ENCODE data around the gene RBBP8. TPM values are rescaled to one million over a fixed set of nuclear protein-coding genes. Genes with fewer than 3 reads are reported as not detected.

Gene RBBP8
- total RNA-seq, 2 experiments from 2014 or later = 1.2 to 2.5 TPM

DNA sequence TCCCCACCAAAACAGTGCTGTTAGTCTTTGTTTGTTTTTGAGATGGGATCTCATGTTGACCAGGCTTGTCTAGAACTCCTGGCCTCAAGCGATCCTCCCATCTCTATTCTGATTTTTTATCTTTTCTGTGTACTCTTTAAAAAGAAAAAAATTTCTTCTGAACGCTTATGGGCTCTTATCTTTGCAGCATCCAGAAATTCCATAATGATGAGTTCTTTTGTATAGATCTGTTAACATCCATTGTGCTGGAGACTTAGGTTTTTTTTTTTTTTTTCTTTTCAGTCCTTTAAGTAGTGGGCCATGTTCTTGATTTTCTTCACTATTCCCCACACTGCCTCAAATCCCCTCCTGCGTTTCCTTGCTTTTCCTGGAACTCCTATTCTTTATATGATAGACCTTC is 31.0 kb downstream of the RBBP8 start:
- Histone ChIP-seq H3K27me3 (ENCODE audit: control insufficient read depth in 1 of 2, insufficient read depth in 2 of 2, low read length in 2 of 2) (no peaks in the 10 kb centered on the region), H3K4me3 (ENCODE audit: low read length) (no peak overlapping the region), H3K9me3 (ENCODE audit: control insufficient read depth in 1 of 2, insufficient read depth in 1 of 2, low read length in 2 of 2) (no peaks in the 10 kb centered on the region), H3K36me3 (ENCODE audit: insufficient read depth, low read length) (no peaks in the 10 kb centered on the region), H3K27ac (ENCODE audit: low read depth in 1 of 2, low read length in 2 of 2) (no peak overlapping the region), H3K4me1 (ENCODE audit: insufficient read depth, low read length) (no peaks in the 10 kb centered on the region)
- Mint-ChIP-seq H3K4me1 (ENCODE audit: low read depth) (no peaks in the 10 kb centered on the region), H3K4me3 (no peak overlapping the region), H3K27me3 (no peaks in the 10 kb centered on the region), H3K27ac (no peak overlapping the region), H3K36me3 (ENCODE audit: low read depth) (no peaks in the 10 kb centered on the region), H3K9me3 (no peaks in the 10 kb centered on the region)
- ChIA-PET CTCF (no interaction called here), POLR2A (no interaction called here)
- DNase-seq = no peak
- TF ChIP-seq, protein P1, sequence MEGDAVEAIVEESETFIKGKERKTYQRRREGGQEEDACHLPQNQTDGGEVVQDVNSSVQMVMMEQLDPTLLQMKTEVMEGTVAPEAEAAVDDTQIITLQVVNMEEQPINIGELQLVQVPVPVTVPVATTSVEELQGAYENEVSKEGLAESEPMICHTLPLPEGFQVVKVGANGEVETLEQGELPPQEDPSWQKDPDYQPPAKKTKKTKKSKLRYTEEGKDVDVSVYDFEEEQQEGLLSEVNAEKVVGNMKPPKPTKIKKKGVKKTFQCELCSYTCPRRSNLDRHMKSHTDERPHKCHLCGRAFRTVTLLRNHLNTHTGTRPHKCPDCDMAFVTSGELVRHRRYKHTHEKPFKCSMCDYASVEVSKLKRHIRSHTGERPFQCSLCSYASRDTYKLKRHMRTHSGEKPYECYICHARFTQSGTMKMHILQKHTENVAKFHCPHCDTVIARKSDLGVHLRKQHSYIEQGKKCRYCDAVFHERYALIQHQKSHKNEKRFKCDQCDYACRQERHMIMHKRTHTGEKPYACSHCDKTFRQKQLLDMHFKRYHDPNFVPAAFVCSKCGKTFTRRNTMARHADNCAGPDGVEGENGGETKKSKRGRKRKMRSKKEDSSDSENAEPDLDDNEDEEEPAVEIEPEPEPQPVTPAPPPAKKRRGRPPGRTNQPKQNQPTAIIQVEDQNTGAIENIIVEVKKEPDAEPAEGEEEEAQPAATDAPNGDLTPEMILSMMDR (IDR thresholded peaks at IDR 0.05) = no peak
- ATAC-seq (ENCODE audit: poor library complexity) = no peak
- intact Hi-C loops (cut with DNase I, micrococcal nuclease) = no loop called here

DNA sequence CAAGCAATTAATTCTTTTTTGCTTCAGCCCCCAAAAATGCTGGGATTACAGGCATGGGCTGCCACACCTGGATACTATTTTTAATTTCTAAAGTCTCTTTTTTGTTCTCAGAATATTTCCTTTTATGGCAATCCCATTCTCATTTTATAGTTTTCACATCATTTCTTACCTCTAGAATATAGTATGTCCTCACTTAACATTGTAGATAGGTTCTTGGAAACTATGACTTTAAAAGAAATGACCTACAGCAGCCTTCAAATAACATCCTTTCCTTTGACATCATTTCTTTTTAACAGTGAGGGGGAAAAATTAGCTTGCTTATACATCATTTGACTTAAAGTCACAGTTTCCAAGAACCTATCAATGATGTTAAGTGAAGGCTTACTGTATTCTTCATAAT is 31.6 kb downstream of the RBBP8 start:
- DNase-seq (no peak), ATAC-seq (ENCODE audit: poor library complexity) (no peak)
- Histone ChIP-seq H3K4me3 (ENCODE audit: low read length) (no peak overlapping the region), H3K9me3 (ENCODE audit: control insufficient read depth in 1 of 2, insufficient read depth in 1 of 2, low read length in 2 of 2) (no peaks in the 10 kb centered on the region), H3K4me1 (ENCODE audit: insufficient read depth, low read length) (no peaks in the 10 kb centered on the region), H3K27ac (ENCODE audit: low read depth in 1 of 2, low read length in 2 of 2) (no peak overlapping the region), H3K27me3 (ENCODE audit: control insufficient read depth in 1 of 2, insufficient read depth in 2 of 2, low read length in 2 of 2) (no peaks in the 10 kb centered on the region), H3K36me3 (ENCODE audit: insufficient read depth, low read length) (no peaks in the 10 kb centered on the region)
- ChIA-PET POLR2A (no interaction called here), CTCF (no interaction called here)
- H3K9me3 Mint-ChIP-seq = no peaks in the 10 kb centered on the region
- no peaks in the 10 kb centered on the region for H3K27me3 Mint-ChIP-seq
- H3K4me3 Mint-ChIP-seq = no peak overlapping the region
- no peaks in the 10 kb centered on the region for H3K4me1 Mint-ChIP-seq (ENCODE audit: low read depth)
- no peaks in the 10 kb centered on the region for H3K36me3 Mint-ChIP-seq (ENCODE audit: low read depth)
- intact Hi-C loops (cut with DNase I, micrococcal nuclease) = no loop called here
- TF ChIP-seq, protein P1 (IDR thresholded peaks at IDR 0.05) = no peak
- H3K27ac Mint-ChIP-seq = no peak overlapping the region

DNA sequence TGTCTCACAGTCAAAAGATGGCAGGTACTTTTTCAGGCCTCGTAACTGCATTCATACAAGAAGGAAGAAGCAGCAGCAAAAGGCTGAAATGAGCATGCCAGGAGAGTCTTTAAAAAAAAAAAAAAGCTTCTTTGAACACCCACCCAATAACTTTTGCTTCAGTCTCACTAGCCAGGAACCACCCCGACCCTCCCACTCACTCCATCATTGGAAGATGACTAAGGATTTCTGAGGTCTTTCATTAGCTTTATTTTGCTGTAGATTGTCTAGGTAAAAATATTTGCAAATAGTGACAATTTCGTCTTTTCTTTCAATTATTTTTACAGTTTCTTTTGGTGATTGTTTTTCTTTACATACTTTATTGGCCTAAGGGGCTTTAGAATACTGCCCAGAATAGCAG is 37.9 kb downstream of the RBBP8 start:
- no peak for ATAC-seq (ENCODE audit: poor library complexity)
- CTCF ChIA-PET = interaction anchor here (0.7 kb wide), 1 partner anchor 30 kb away, joined by 3 read pairs; no protein-coding TSS in a partner anchor

More for the DNA sequence above, 37.9 kb downstream of the RBBP8 start:
- Mint-ChIP-seq H3K4me1 (ENCODE audit: low read depth) (no peaks in the 10 kb centered on the region), H3K4me3 (no peak overlapping the region), H3K27me3 (no peaks in the 10 kb centered on the region), H3K36me3 (ENCODE audit: low read depth) (no peaks in the 10 kb centered on the region), H3K9me3 (no peaks in the 10 kb centered on the region), H3K27ac (no peak overlapping the region)
- no peak overlapping the region for H3K4me3 ChIP-seq (ENCODE audit: low read length)
- H3K4me1 ChIP-seq (ENCODE audit: insufficient read depth, low read length) = no peaks in the 10 kb centered on the region
- POLR2A ChIA-PET = no interaction called here
- no peak overlapping the region for H3K27ac ChIP-seq (ENCODE audit: low read depth in 1 of 2, low read length in 2 of 2)
- intact Hi-C loops (cut with DNase I, micrococcal nuclease) = no loop called here
- no peaks in the 10 kb centered on the region for H3K36me3 ChIP-seq (ENCODE audit: insufficient read depth, low read length)
- H3K27me3 ChIP-seq (ENCODE audit: control insufficient read depth in 1 of 2, insufficient read depth in 2 of 2, low read length in 2 of 2) = no peaks in the 10 kb centered on the region
- TF ChIP-seq, protein P1 (IDR thresholded peaks at IDR 0.05) = no peak
- H3K9me3 ChIP-seq (ENCODE audit: control insufficient read depth in 1 of 2, insufficient read depth in 1 of 2, low read length in 2 of 2) = no peaks in the 10 kb centered on the region
- DNase-seq = no peak

All from CD4-positive, alpha-beta T cell (primary cell).